Endothelial cell of umbilical vein (primary cell): ENCODE measurements around the gene GHSR. TPM values are rescaled to one million over a fixed set of nuclear protein-coding genes. Genes with fewer than 3 reads are reported as not detected.
"Not testable (repeated sequence)": the region's sequence is repeated elsewhere in the genome, so short reads cannot be mapped to it uniquely, and the experiment has no call there.

Experiments used
- BruUV-seq: library from RNA; stranded (reverse); fragments of 400-500 nt; replicated peaks from 2 replicates; lab custom pipeline; 2021; lab: Mats Ljungman, UMichigan
- CTCF ChIA-PET: fragments of 300-600, 350-600 bp; sonication (Branson Sonifier 250); formaldehyde crosslinking; loops from one replicate; lab custom pipeline; 2021; ENCODE audit warnings: antibody characterized with exemption, inconsistent platforms; lab: Charles Lee
- POLR2A ChIA-PET: fragments of 300-600, 350-600 bp; sonication (Branson Sonifier 250); formaldehyde crosslinking; loops from one replicate; lab custom pipeline; 2021; ENCODE audit warnings: antibody characterized with exemption, inconsistent platforms; lab: Charles Lee
- DNase-seq: peaks from one replicate; pipeline ENCODE4 v3.0.0-alpha.2; 2011; ENCODE audit warnings: low read depth, low spot score
- FAIRE-seq: peaks from 2 replicates; lab custom pipeline; 2011; peaks lifted over from hg19 to GRCh38; lab: Jason Lieb, UNC
- H2AFZ ChIP-seq: 2 replicates; pipeline ENCODE4 v1.6.0; 2012; ENCODE audit warnings: low read depth, low read length, control low read depth, inconsistent platforms
- H3K27ac ChIP-seq: 2 replicates; pipeline ENCODE4 v1.5.1; 2011; ENCODE audit warnings: low read depth, mild to moderate bottlenecking, control low read depth, low read length, moderate library complexity; ENCODE audit not compliant: insufficient read depth
- H3K27me3 ChIP-seq, 2 experiments: 2 replicates each; pipeline versions ENCODE4 v1.6.0 to v1.6.1; 2011; ENCODE audit warnings: low read length in 2 of 2, mixed read lengths in 1 of 2; ENCODE audit not compliant: control insufficient read depth in 2 of 2, insufficient read depth in 2 of 2
- H3K36me3 ChIP-seq, 2 experiments: 2 replicates in 1 of 2; 3 replicates in 1 of 2; pipeline ENCODE4 v1.5.1; 2011; ENCODE audit warnings: low read length in 2 of 2, mild to moderate bottlenecking in 1 of 2, moderate library complexity in 1 of 2; ENCODE audit not compliant: control insufficient read depth in 2 of 2, insufficient read depth in 2 of 2; ENCODE audit errors: extremely low read depth in 1 of 2
- H3K4me1 ChIP-seq: 3 replicates; pipeline ENCODE4 v1.5.1; 2011; ENCODE audit warnings: mild to moderate bottlenecking, low read length; ENCODE audit not compliant: control insufficient read depth, insufficient read depth; ENCODE audit errors: extremely low read depth
- H3K4me2 ChIP-seq: 2 replicates; pipeline ENCODE4 v1.6.1; 2011; ENCODE audit warnings: low read length, control low read depth, mixed read lengths; ENCODE audit not compliant: insufficient read depth
- H3K4me3 ChIP-seq, 3 experiments: fragments of 200-600 bp in 1 of 3; sonication (generic), shearing (Covaris generic) in 1 of 3; replicated peaks in 1 of 3; 2 replicates each; pipeline ENCODE4 v1.5.1; 2011 to 2016; ENCODE audit warnings: control low read depth in 3 of 3, low read length in 3 of 3, mild to moderate bottlenecking in 2 of 3, inconsistent platforms in 1 of 3, low read depth in 1 of 3, moderate library complexity in 1 of 3; ENCODE audit not compliant: insufficient read depth in 1 of 3
- H3K79me2 ChIP-seq: 2 replicates; pipeline ENCODE4 v1.6.0; 2012; ENCODE audit warnings: low read length, inconsistent platforms; ENCODE audit not compliant: control insufficient read depth, insufficient read depth
- H3K9ac ChIP-seq: replicated peaks from 2 replicates; pipeline ENCODE3; 2011; ENCODE audit warnings: low read length, control low read depth; ENCODE audit not compliant: insufficient read depth; ENCODE audit errors: extremely low read depth
- H3K9me1 ChIP-seq: replicated peaks from 3 replicates; pipeline ENCODE4 v1.6.0; 2011; ENCODE audit warnings: mild to moderate bottlenecking, low read length; ENCODE audit not compliant: control insufficient read depth, insufficient read depth; ENCODE audit errors: extremely low read depth
- H3K9me3 ChIP-seq: replicated peaks from 2 replicates; pipeline ENCODE4 v1.5.1; 2012; ENCODE audit warnings: low read length, inconsistent platforms; ENCODE audit not compliant: control insufficient read depth, insufficient read depth
- H4K20me1 ChIP-seq: replicated peaks from 2 replicates; pipeline ENCODE3; 2011; ENCODE audit warnings: mild to moderate bottlenecking, low read length; ENCODE audit not compliant: control insufficient read depth, insufficient read depth; ENCODE audit errors: extremely low read depth
- EZH2 ChIP-seq: IDR thresholded peaks from 2 replicates; pipeline ENCODE4 v1.6.1; 2012; ENCODE audit warnings: borderline replicate concordance, low read depth, mild to moderate bottlenecking, moderate library complexity, low read length, inconsistent platforms; ENCODE audit not compliant: severe bottlenecking
- FOS ChIP-seq: IDR thresholded peaks from 2 replicates; pipeline ENCODE4 v1.6.1; 2011; ENCODE audit warnings: mild to moderate bottlenecking, low read length, moderate library complexity, borderline replicate concordance; ENCODE audit not compliant: insufficient read depth
- GATA2 ChIP-seq: IDR thresholded peaks from 2 replicates; pipeline ENCODE4 v1.7.0; 2011; ENCODE audit warnings: low read depth, mild to moderate bottlenecking, moderate library complexity, mixed read lengths, low read length; ENCODE audit not compliant: insufficient read length, insufficient read depth
- JUN ChIP-seq: IDR thresholded peaks from 2 replicates; pipeline ENCODE4 v1.6.1; 2011; ENCODE audit warnings: borderline replicate concordance, low read depth; ENCODE audit not compliant: insufficient read length, insufficient read depth
- MYC ChIP-seq: IDR thresholded peaks from one replicate; pipeline ENCODE4 v1.6.1; 2011; ENCODE audit warnings: mild to moderate bottlenecking, low read depth, low read length
- POLR2A ChIP-seq: IDR thresholded peaks from 2 replicates; pipeline ENCODE4 v1.6.1; 2012; ENCODE audit warnings: low read depth, mild to moderate bottlenecking, control low read depth, low read length
- POLR2AphosphoS5 ChIP-seq: IDR thresholded peaks from 2 replicates; pipeline ENCODE4 v1.6.1; 2012; ENCODE audit warnings: low read depth, mild to moderate bottlenecking, control low read depth, low read length, moderate library complexity; ENCODE audit not compliant: insufficient read depth
- dilution Hi-C: fragments of 300-500 bp; cut with MboI; formaldehyde crosslinking; loops from one replicate; pipeline ENCODE4 v1.15.0; 2019; ENCODE audit warnings: low sequenced_read_pairs; ENCODE audit not compliant: extremely low pct_ligation_motif_present
- intact Hi-C: fragments of 100-400 bp; cut with micrococcal nuclease; formaldehyde crosslinking; loops from one replicate; pipeline ENCODE4 v1.10.0; 2022
- polyA plus RNA-seq, 4 experiments: library from polyadenylated mRNA; depleted of rRNA in 3 of 4; stranded (reverse) in 3 of 4; unstranded in 1 of 4; fragments of >200 nt; gene quantifications; 2 replicates each; pipeline versions ENCODE4 v1.2.1 to v1.2.3, GENCODE V29; 2011 to 2012; ENCODE audit warnings: missing spikeins in 1 of 4
- total RNA-seq: library from RNA; stranded (reverse); gene quantifications from 2 replicates; pipeline ENCODE4 v1.2.3, GENCODE V29; 2021
- TF ChIP-seq, protein P1 (sequence below), 2 donors: IDR thresholded peaks; 1 replicate in 1 of 2; 2 replicates in 1 of 2; pipeline ENCODE4 v1.5.1; 2011; ENCODE audit warnings: low read length in 2 of 2, mild to moderate bottlenecking in 2 of 2, moderate library complexity in 2 of 2, control low read depth in 1 of 2, inconsistent platforms in 1 of 2, low read depth in 1 of 2; ENCODE audit not compliant: insufficient read depth in 1 of 2; ENCODE audit errors: extremely low read depth in 1 of 2
- TF ChIP-seq, protein P2 (sequence below): IDR thresholded peaks from 2 replicates; pipeline ENCODE4 v1.6.1; 2011; ENCODE audit not compliant: insufficient read depth, insufficient read length

Gene GHSR
- total and polyA plus RNA-seq, 2 donors (not counting 3 experiments of a cell fraction or from before 2014, with no cell fraction given) = not detected

DNA sequence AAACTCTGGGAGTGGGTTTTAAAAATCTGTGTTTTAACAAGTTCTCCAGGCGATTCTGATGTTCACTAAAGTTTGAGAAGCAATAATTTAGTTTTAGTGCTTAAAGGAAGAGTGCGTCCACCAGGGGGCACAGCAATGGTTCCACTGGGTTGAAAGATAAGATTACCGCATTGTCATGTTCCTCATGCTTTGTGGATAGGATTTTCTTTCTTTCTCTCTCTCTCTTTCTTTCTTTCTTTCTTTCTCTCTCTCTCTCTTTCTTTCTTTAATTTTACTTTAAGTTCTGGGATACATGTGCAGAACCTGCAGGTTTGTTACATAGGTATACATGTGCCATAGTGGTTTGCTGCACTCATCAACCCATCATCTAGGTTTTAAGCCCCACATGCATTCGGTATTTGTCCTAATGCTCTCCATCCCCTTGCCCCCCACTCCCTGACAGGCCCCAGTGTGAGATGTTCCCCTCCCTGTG is 42.0 kb upstream of the GHSR start:
- dilution Hi-C loops, BruUV-seq: not testable (repeated sequence)
- CTCF ChIA-PET = interaction anchor here (0.6 to 1.3 kb wide), 2 partner anchors 104 to 106 kb away, joined by 4 to 6 read pairs; no protein-coding TSS in a partner anchor

DNA sequence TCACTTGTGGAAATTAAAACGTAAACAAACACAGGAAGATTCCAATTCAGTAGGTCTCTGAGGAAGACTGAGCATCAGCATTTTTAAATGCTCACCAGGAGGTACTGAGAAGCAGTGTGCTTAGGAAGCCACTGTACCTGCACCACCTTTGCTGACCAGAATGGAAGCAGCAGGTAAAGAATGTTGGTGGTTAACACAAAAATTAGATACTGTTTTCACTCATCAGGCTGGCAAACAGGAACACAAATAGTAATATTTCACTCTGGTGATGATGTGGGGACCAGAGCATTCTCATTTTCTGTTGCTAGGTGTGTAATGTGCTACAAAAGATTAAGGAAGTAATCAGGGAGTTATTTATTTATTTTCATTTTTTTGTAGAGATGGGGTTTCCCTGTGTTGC is 29.9 kb upstream of the GHSR start:
- intact Hi-C loops = loop anchor here (5.0 kb wide), 1 partner anchor 71 kb away; no protein-coding TSS in a partner anchor
- Histone ChIP-seq H3K9ac (no peak overlapping the region), H3K4me1 (peaks cover 14% of the 10 kb centered on the region), H3K9me3 (no peaks in the 10 kb centered on the region), H3K36me3 (no peaks in the 10 kb centered on the region), H2AFZ (peak overlapping the region; percentile 55), H3K4me2 (no peak overlapping the region), H4K20me1 (no peaks in the 10 kb centered on the region), H3K9me1 (no peaks in the 10 kb centered on the region), H3K27me3 (no peaks in the 10 kb centered on the region), H3K4me3 (no peak overlapping the region), H3K27ac (peak overlapping the region; percentile 78), H3K79me2 (no peaks in the 10 kb centered on the region)
- dilution Hi-C loops = no loop called here
- TF ChIP-seq, protein P1, sequence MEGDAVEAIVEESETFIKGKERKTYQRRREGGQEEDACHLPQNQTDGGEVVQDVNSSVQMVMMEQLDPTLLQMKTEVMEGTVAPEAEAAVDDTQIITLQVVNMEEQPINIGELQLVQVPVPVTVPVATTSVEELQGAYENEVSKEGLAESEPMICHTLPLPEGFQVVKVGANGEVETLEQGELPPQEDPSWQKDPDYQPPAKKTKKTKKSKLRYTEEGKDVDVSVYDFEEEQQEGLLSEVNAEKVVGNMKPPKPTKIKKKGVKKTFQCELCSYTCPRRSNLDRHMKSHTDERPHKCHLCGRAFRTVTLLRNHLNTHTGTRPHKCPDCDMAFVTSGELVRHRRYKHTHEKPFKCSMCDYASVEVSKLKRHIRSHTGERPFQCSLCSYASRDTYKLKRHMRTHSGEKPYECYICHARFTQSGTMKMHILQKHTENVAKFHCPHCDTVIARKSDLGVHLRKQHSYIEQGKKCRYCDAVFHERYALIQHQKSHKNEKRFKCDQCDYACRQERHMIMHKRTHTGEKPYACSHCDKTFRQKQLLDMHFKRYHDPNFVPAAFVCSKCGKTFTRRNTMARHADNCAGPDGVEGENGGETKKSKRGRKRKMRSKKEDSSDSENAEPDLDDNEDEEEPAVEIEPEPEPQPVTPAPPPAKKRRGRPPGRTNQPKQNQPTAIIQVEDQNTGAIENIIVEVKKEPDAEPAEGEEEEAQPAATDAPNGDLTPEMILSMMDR (IDR thresholded peaks at IDR 0.05; ENCODE audit: extremely low read depth in 1 of 2, insufficient read depth in 1 of 2, low read depth in 1 of 2, low read length in 2 of 2) = no peak
- TF ChIP-seq MYC (no peak), JUN (no peak), FOS (no peak), POLR2A (no peak), POLR2AphosphoS5 (no peak), EZH2 (no peak), GATA2 (no peak)
- TF ChIP-seq, protein P2, sequence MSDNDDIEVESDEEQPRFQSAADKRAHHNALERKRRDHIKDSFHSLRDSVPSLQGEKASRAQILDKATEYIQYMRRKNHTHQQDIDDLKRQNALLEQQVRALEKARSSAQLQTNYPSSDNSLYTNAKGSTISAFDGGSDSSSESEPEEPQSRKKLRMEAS = no peak
- no peak for FAIRE-seq
- no TSS peak for BruUV-seq
- POLR2A ChIA-PET = no interaction called here
- DNase-seq = no peak
- CTCF ChIA-PET = interaction anchor here (1.0 to 2.7 kb wide), 9 partner anchors 9 to 190 kb away, joined by 3 to 47 read pairs (median 12); no protein-coding TSS in a partner anchor

More for the DNA sequence above, 42.0 kb upstream of the GHSR start:
- TF ChIP-seq, protein P1 (IDR thresholded peaks at IDR 0.05; ENCODE audit: extremely low read depth in 1 of 2, insufficient read depth in 1 of 2, low read depth in 1 of 2, low read length in 2 of 2) = peak; percentile 53 to 57
- H3K4me3 ChIP-seq, H3K9me3 ChIP-seq, H3K27ac ChIP-seq, H3K36me3 ChIP-seq, H3K79me2 ChIP-seq, H4K20me1 ChIP-seq, H3K4me2 ChIP-seq, POLR2A ChIA-PET, H3K9ac ChIP-seq, H2AFZ ChIP-seq, H3K9me1 ChIP-seq, H3K27me3 ChIP-seq, H3K4me1 ChIP-seq: not testable (repeated sequence)
- peak; percentile 80 for DNase-seq
- peak; percentile 83 for FAIRE-seq
- intact Hi-C loops = loop anchor here (1.0 kb wide), 3 partner anchors 106 to 177 kb away; no protein-coding TSS in a partner anchor
